Esophagus squamous epithelium (tissue), 5 donors: ENCODE data around the gene ZDHHC9. TPM values are rescaled to one million over a fixed set of nuclear protein-coding genes. Genes with fewer than 3 reads are reported as not detected.

Experiments used
- DNase-seq: peaks from one replicate; lab custom pipeline; 2025; lab: John Stamatoyannopoulos, UW
- H3K27ac ChIP-seq, 4 donors: fragments of 200-600 bp; sonication (generic); one replicate each; pipeline ENCODE4 v1.5.1; 2016 to 2019; ENCODE audit warnings: mild to moderate bottlenecking in 1 of 4
- H3K27me3 ChIP-seq, 4 donors: fragments of 200-600 bp; sonication (generic); 1 replicate in 3 of 4; 2 replicates in 1 of 4; pipeline versions ENCODE4 v1.5.1 to v1.6.0; 2017 to 2021; ENCODE audit warnings: antibody characterized with exemption in 1 of 4
- H3K36me3 ChIP-seq, 3 donors: fragments of 200-600 bp; sonication (generic); one replicate each; pipeline ENCODE4 v1.5.1; 2016 to 2019
- H3K4me1 ChIP-seq, 3 donors: fragments of 200-600 bp; sonication (generic); one replicate each; pipeline ENCODE4 v1.5.1; 2017 to 2019
- H3K4me3 ChIP-seq, 4 donors: fragments of 200-600 bp; sonication (generic); 1 replicate in 3 of 4; 2 replicates in 1 of 4; pipeline ENCODE4 v1.5.1; 2016 to 2019; ENCODE audit warnings: mild to moderate bottlenecking in 2 of 4, moderate library complexity in 1 of 4
- H3K9me3 ChIP-seq, 3 donors: fragments of 200-600 bp; sonication (generic); one replicate each; pipeline ENCODE4 v1.5.1; 2016 to 2019
- POLR2A ChIP-seq, 4 donors: fragments of 450-650 bp; IDR thresholded peaks; one replicate each; pipeline ENCODE4 v1.6.1; 2017; ENCODE audit warnings: antibody characterized with exemption in 4 of 4, mild to moderate bottlenecking in 4 of 4, moderate library complexity in 3 of 4
- WGBS, 2 donors: methylation state at CpG; one replicate each; pipeline ENCODE4 v1.1.5; 2018; 5-methylcytosine and 5-hydroxymethylcytosine counted together
- intact Hi-C: fragments of 100-400 bp; cut with DNase I; formaldehyde crosslinking; loops from one replicate; pipeline ENCODE4 v1.15.0; 2022
- total RNA-seq, 4 donors: library from RNA; depleted of rRNA; stranded (reverse); fragments of >200 nt; gene quantifications; one replicate each; pipeline ENCODE4 v1.1.0, GENCODE V29; 2016
- TF ChIP-seq, protein P1 (sequence below), 6 experiments: fragments of 450-650 bp in 4 of 6; fragments of 200-600 bp in 2 of 6; sonication (generic) in 2 of 6; IDR thresholded peaks; one replicate each; pipeline ENCODE4 v1.5.1; 2016 to 2019; ENCODE audit warnings: antibody characterized with exemption in 6 of 6, mild to moderate bottlenecking in 4 of 6, moderate library complexity in 4 of 6
- donor health status: DM: yes; HTN: yes; CAD: no.

ZDHHC9 gene
- total RNA-seq, 4 donors from 2014 or later, result 11.3 to 22.3 (median 12.8) TPM

DNA sequence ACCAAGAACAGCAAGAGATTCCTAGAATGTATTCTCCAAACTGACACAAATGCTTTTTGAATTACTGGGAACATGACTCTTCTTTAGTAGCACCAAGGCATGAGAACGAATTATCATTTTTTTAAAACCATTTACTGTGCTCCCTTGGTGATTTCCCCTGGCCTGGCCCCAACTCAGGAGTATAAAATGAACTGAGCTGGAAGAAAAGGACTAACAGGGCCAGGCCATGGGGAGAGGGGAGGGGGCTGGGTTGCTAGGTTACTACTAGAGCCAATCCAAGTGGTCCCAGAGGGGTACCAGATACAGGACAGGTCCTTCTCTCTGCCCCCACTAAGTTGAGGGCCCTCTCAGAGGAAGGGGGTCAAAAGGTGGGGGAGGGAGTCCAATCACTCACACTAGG lies 40.8 kb downstream of the ZDHHC9 start:
- intact Hi-C loops, result no loop called here
- 0 to 29% methylated on average over 1 of the region's 1 CpG for WGBS, 2 donors
- DNase-seq, result no peak

GRCh38 chrX:129800186-129800585 lies 43.5 kb downstream of the ZDHHC9 start:
- no peaks in the 10 kb centered on the region for H3K9me3 ChIP-seq
- peaks cover 0 to 23% (median 0%) of the 10 kb centered on the region in 3 donors for H3K36me3 ChIP-seq
- no peaks in the 10 kb centered on the region for H3K4me1 ChIP-seq
- H3K4me3 ChIP-seq, result no peak overlapping the region
- intact Hi-C loops, result no loop called here
- H3K27me3 ChIP-seq, result no peaks in the 10 kb centered on the region
- TF ChIP-seq, protein P1, sequence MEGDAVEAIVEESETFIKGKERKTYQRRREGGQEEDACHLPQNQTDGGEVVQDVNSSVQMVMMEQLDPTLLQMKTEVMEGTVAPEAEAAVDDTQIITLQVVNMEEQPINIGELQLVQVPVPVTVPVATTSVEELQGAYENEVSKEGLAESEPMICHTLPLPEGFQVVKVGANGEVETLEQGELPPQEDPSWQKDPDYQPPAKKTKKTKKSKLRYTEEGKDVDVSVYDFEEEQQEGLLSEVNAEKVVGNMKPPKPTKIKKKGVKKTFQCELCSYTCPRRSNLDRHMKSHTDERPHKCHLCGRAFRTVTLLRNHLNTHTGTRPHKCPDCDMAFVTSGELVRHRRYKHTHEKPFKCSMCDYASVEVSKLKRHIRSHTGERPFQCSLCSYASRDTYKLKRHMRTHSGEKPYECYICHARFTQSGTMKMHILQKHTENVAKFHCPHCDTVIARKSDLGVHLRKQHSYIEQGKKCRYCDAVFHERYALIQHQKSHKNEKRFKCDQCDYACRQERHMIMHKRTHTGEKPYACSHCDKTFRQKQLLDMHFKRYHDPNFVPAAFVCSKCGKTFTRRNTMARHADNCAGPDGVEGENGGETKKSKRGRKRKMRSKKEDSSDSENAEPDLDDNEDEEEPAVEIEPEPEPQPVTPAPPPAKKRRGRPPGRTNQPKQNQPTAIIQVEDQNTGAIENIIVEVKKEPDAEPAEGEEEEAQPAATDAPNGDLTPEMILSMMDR (IDR thresholded peaks at IDR 0.05), result no peak
- no peak for TF ChIP-seq POLR2A (IDR thresholded peaks at IDR 0.05)
- H3K27ac ChIP-seq, result no peak overlapping the region
- 73 to 77% methylated on average over 4 of the region's 4 CpGs for WGBS, 2 donors
- DNase-seq, result no peak

More for the DNA sequence above, 40.8 kb downstream of the ZDHHC9 start:
- no peaks in the 10 kb centered on the region for H3K9me3 ChIP-seq
- TF ChIP-seq, protein P1 (IDR thresholded peaks at IDR 0.05), result no peak
- TF ChIP-seq POLR2A (IDR thresholded peaks at IDR 0.05), result no peak
- no peaks in the 10 kb centered on the region for H3K4me1 ChIP-seq
- no peak overlapping the region for H3K27ac ChIP-seq
- H3K4me3 ChIP-seq, result no peak overlapping the region
- H3K27me3 ChIP-seq, result no peaks in the 10 kb centered on the region
- H3K36me3 ChIP-seq, result peaks cover 0 to 36% (median 0%) of the 10 kb centered on the region in 3 donors

DNA sequence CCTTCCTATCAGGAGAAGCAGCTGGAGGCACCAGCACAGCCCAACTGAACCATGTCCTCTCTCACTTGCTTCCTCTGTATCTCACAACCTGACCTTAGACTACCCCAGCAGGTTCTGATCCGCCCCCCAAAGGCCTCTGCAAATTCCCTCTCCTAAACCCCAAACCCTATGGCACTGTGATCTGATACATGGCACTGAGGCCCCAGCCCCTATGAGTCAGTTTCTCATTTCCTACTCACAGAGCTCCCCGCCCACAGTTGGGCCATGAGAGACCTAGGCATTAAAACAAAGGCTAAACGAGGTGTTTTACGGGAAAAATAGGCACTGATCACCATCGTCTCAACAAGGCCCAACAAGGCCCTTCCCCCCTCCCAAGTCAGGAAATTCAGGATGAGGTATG lies 44.8 kb downstream of the ZDHHC9 start:
- 85 to 87% methylated on average over 3 to 5 of the region's 5 CpGs for WGBS, 2 donors

DNA sequence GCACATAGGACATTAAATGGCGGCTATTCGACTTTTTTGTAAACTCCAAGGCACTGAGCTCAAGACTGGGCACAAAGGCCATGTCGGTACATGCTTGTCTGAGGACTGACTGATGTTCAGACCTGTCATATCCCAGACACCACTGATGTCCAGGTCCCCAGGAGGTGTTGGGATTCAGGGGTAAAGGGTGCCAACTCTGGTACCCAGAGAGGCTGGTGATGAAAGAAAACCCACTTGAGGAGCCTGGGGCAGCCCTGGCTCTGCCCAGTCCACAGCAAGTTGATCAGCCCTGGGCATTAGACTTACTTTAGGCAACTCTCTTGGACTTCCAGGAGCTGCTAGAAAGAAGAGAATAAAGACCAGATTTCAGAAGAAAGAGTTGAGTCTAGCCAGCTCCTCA lies 45.2 kb downstream of the ZDHHC9 start:
- H3K9me3 ChIP-seq, result no peaks in the 10 kb centered on the region
- no peak for DNase-seq
- WGBS, 2 donors, result 71 to 100% methylated on average over 3 of the region's 3 CpGs
- H3K27ac ChIP-seq, result no peak overlapping the region
- peaks cover 0 to 7% (median 0%) of the 10 kb centered on the region in 3 donors for H3K36me3 ChIP-seq
- H3K27me3 ChIP-seq, result no peaks in the 10 kb centered on the region
- TF ChIP-seq, protein P1 (IDR thresholded peaks at IDR 0.05), result no peak
- TF ChIP-seq POLR2A (IDR thresholded peaks at IDR 0.05), result no peak
- H3K4me3 ChIP-seq, result no peak overlapping the region
- no peaks in the 10 kb centered on the region for H3K4me1 ChIP-seq
- intact Hi-C loops, result no loop called here

More for the DNA sequence above, 44.8 kb downstream of the ZDHHC9 start:
- TF ChIP-seq, protein P1 (IDR thresholded peaks at IDR 0.05), result no peak
- no peak for TF ChIP-seq POLR2A (IDR thresholded peaks at IDR 0.05)
- Histone ChIP-seq H3K27me3 (no peaks in the 10 kb centered on the region), H3K36me3 (peaks cover 0 to 10% (median 0%) of the 10 kb centered on the region in 3 donors), H3K4me3 (no peak overlapping the region), H3K4me1 (no peaks in the 10 kb centered on the region), H3K9me3 (no peaks in the 10 kb centered on the region), H3K27ac (no peak overlapping the region)
- intact Hi-C loops, result no loop called here
- DNase-seq, result no peak

GRCh38 chrX:129797251-129797906 lies 46.3 kb downstream of the ZDHHC9 start:
- intact Hi-C loops, result no loop called here
- no peak for TF ChIP-seq POLR2A (IDR thresholded peaks at IDR 0.05)
- TF ChIP-seq, protein P1 (IDR thresholded peaks at IDR 0.05), result no peak
- Histone ChIP-seq H3K27me3 (no peaks in the 10 kb centered on the region), H3K36me3 (no peaks in the 10 kb centered on the region), H3K4me3 (no peak overlapping the region), H3K27ac (no peak overlapping the region), H3K9me3 (no peaks in the 10 kb centered on the region), H3K4me1 (no peaks in the 10 kb centered on the region)
- no peak for DNase-seq
- WGBS, 2 donors, result 66 to 100% methylated on average over 1 to 3 of the region's 4 CpGs
